Prostate gland (tissue), 2 donors: ENCODE data around the gene LAGE3.

Experiments
- CTCF ChIP-seq, 4 experiments: fragments of 200-600 bp in 2 of 4; fragments of 450-650 bp in 2 of 4; sonication (generic) in 2 of 4; IDR thresholded peaks; 1 replicate in 3 of 4; 2 replicates in 1 of 4; pipeline ENCODE4 v1.5.1; 2016 to 2019; ENCODE audit warnings: antibody characterized with exemption in 4 of 4, mild to moderate bottlenecking in 2 of 4, moderate library complexity in 2 of 4
- POLR2A ChIP-seq: fragments of 450-650 bp; IDR thresholded peaks from one replicate; pipeline ENCODE4 v1.6.1; 2016; ENCODE audit warnings: antibody characterized with exemption, mild to moderate bottlenecking
- POLR2AphosphoS5 ChIP-seq: sonication (generic); formaldehyde crosslinking; IDR thresholded peaks from one replicate; pipeline ENCODE4 v1.6.1; 2017; ENCODE audit warnings: antibody characterized with exemption

DNA sequence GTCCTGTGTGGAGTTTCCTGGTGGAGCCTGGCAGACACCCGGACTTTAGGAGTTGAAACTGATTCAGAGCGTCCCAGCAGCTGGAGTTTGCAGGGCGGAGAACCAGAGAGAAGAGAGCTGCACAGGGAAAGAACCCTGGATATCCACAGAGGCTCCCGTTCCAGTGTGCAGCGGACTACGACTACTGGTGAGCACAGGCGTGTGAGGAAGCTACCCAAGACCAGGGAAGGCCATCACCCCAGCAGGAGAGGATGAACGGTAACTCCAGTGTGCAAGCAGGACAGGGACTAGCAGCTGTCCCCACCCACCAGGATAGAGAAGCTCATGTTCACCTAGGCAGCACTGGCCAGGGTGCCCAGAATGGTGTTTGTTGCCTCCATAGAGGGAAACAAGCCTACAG is 2.3 kb downstream of the LAGE3 start:
- TF ChIP-seq CTCF (IDR thresholded peaks at IDR 0.05) (no peak), POLR2A (no peak), POLR2AphosphoS5 (no peak)
